ENCODE results near the gene PPP2CA. TPM values are rescaled to one million over a fixed set of nuclear protein-coding genes. Genes with fewer than 3 reads are reported as not detected.

PPP2CA gene
- total RNA-seq, 1 donor from 2014 or later = 70.5 TPM

- DNase-seq = no peak
Measured at GRCh38 chr5:134148316-134148715, 77.6 kb downstream of the PPP2CA start.

- DNase-seq = no peak
Measured at GRCh38 chr5:134146651-134147518, 79.0 kb downstream of the PPP2CA start.

- no peak for DNase-seq
Measured at GRCh38 chr5:134145779-134146581, 79.9 kb downstream of the PPP2CA start.

- no peak for DNase-seq
Measured at GRCh38 chr5:134145041-134145757, 80.7 kb downstream of the PPP2CA start.

Small RNA genes within 50 kb of the gene (small RNA-seq; reads per million reads assigned to genes)
- not detected for gene MIR3661 (ENCODE audit: low replicate concordance)

Other genes starting within 250 kb of the PPP2CA start
- gene VDAC1, start 221.1 kb downstream of the PPP2CA start, total RNA-seq = 116 TPM
- gene TCF7, start 111.4 kb downstream of the PPP2CA start, total RNA-seq = 3.5 TPM
- gene SKP1, start 49.1 kb downstream of the PPP2CA start, total RNA-seq = 155 TPM
- 2.0 TPM for gene CDKL3, start 141.1 kb upstream of the PPP2CA start, total RNA-seq
- 67.4 TPM for gene UBE2B, start 145.5 kb upstream of the PPP2CA start, total RNA-seq
- gene CDKN2AIPNL, start 185.8 kb upstream of the PPP2CA start, total RNA-seq = 16.0 TPM